Measurements from ENCODE around the gene APBB2.

DNA sequence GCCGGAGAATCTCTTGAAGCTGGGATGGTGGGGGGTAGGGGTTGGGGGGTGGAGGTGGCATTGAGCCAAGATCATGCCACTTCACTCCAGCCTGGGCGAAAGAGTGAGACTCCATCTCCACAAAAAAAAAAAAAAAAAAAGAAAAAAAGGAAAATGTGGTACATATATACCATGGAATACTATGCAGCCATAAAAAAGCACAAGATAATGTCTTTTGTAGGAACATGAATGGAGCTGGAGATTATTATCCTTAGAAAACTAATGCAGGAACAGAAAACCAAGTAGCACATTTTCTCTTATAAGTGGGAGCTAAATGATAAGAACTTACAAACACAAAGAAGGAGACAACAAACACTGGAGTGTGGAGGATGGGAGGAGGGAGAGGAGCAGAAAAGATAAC is 188.5 kb downstream of the APBB2 start:
- TF ChIP-seq, protein P1, sequence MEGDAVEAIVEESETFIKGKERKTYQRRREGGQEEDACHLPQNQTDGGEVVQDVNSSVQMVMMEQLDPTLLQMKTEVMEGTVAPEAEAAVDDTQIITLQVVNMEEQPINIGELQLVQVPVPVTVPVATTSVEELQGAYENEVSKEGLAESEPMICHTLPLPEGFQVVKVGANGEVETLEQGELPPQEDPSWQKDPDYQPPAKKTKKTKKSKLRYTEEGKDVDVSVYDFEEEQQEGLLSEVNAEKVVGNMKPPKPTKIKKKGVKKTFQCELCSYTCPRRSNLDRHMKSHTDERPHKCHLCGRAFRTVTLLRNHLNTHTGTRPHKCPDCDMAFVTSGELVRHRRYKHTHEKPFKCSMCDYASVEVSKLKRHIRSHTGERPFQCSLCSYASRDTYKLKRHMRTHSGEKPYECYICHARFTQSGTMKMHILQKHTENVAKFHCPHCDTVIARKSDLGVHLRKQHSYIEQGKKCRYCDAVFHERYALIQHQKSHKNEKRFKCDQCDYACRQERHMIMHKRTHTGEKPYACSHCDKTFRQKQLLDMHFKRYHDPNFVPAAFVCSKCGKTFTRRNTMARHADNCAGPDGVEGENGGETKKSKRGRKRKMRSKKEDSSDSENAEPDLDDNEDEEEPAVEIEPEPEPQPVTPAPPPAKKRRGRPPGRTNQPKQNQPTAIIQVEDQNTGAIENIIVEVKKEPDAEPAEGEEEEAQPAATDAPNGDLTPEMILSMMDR (IDR thresholded peaks at IDR 0.05): no peak
- no peak for TF ChIP-seq POLR2A (IDR thresholded peaks at IDR 0.05)

Data from prostate gland (tissue), 2 donors.